Neural progenitor cell (in vitro differentiated cells): Measurements from ENCODE around the gene ANKRD35. TPM values are rescaled to one million over a fixed set of nuclear protein-coding genes. Genes with fewer than 3 reads are reported as not detected.

Experiments used
- DNase-seq: peaks from one replicate; pipeline ENCODE4 v3.0.0-alpha.2; 2016; ENCODE audit warnings: low spot score
- H2AFZ ChIP-seq: fragments of 200-600 bp; sonication (generic); replicated peaks from 2 replicates; pipeline ENCODE4 v1.6.1; 2016; ENCODE audit warnings: antibody characterized with exemption
- H3F3A ChIP-seq: fragments of 200-600 bp; sonication (generic); 2 replicates; pipeline ENCODE4 v1.6.1; 2016; ENCODE audit warnings: antibody characterized with exemption, low read depth
- H3K27ac ChIP-seq: fragments of 200-600 bp; sonication (generic); 2 replicates; pipeline ENCODE4 v1.5.1; 2016; ENCODE audit warnings: mild to moderate bottlenecking
- H3K27me3 ChIP-seq: fragments of 200-600 bp; sonication (generic); 2 replicates; pipeline ENCODE4 v1.6.1; 2016; ENCODE audit warnings: mild to moderate bottlenecking, moderate library complexity
- H3K36me3 ChIP-seq: fragments of 200-600 bp; sonication (generic); 2 replicates; pipeline ENCODE4 v1.5.1; 2016
- H3K4me1 ChIP-seq: fragments of 200-600 bp; sonication (generic); 2 replicates; pipeline ENCODE4 v1.6.1; 2016; ENCODE audit warnings: mixed run types
- H3K4me2 ChIP-seq: fragments of 200-600 bp; sonication (generic); 2 replicates; pipeline ENCODE4 v1.6.1; 2016
- H3K4me3 ChIP-seq: fragments of 200-600 bp; sonication (generic); 2 replicates; pipeline ENCODE4 v1.5.1; 2016
- H3K79me2 ChIP-seq: fragments of 200-600 bp; sonication (generic); 2 replicates; pipeline ENCODE4 v1.6.1; 2016; ENCODE audit warnings: low read depth
- H3K9ac ChIP-seq: fragments of 200-600 bp; sonication (generic); 2 replicates; pipeline ENCODE4 v1.6.1; 2016
- H3K9me3 ChIP-seq: fragments of 200-600 bp; sonication (generic); 2 replicates; pipeline ENCODE4 v1.5.1; 2016; ENCODE audit warnings: low read depth
- H4K20me1 ChIP-seq: fragments of 200-600 bp; sonication (generic); 2 replicates; pipeline ENCODE4 v1.6.1; 2016; ENCODE audit warnings: low read depth
- H3K27ac Mint-ChIP-seq: 3 replicates; pipeline ENCODE4 v1.8.0; 2021; ENCODE audit warnings: mixed read lengths
- H3K27me3 Mint-ChIP-seq: 2 replicates; pipeline ENCODE4 v1.8.0; 2022; ENCODE audit warnings: low read depth, mild to moderate bottlenecking, inconsistent platforms, moderate library complexity, mixed read lengths; ENCODE audit not compliant: insufficient read depth
- H3K36me3 Mint-ChIP-seq: 3 replicates; pipeline ENCODE4 v1.8.0; 2021; ENCODE audit warnings: mixed read lengths
- H3K4me1 Mint-ChIP-seq: 3 replicates; pipeline ENCODE4 v1.8.0; 2021; ENCODE audit warnings: mixed read lengths
- H3K4me3 Mint-ChIP-seq: 3 replicates; pipeline ENCODE4 v1.8.0; 2021; ENCODE audit warnings: mild to moderate bottlenecking, moderate library complexity, mixed read lengths
- H3K9me3 Mint-ChIP-seq: 3 replicates; pipeline ENCODE4 v1.8.0; 2020; ENCODE audit warnings: mixed read lengths
- EZH2 ChIP-seq: fragments of 200-600 bp; sonication (generic); IDR thresholded peaks from 2 replicates; pipeline ENCODE4 v1.6.1; 2017; ENCODE audit warnings: antibody characterized with exemption, mild to moderate bottlenecking, moderate library complexity
- EZH2phosphoT487 ChIP-seq: fragments of 200-600 bp; sonication (generic); IDR thresholded peaks from 2 replicates; pipeline ENCODE4 v1.6.1; 2017; ENCODE audit warnings: antibody characterized with exemption
- total RNA-seq: library from RNA; depleted of rRNA; stranded (reverse); fragments of >200 nt; gene quantifications from 2 replicates; pipeline ENCODE4 v1.2.3, GENCODE V29; 2015; ENCODE audit warnings: low replicate concordance
- TF ChIP-seq, protein P1 (sequence below): fragments of 200-600 bp; sonication (generic); IDR thresholded peaks from 2 replicates; pipeline ENCODE4 v1.5.1; 2017; ENCODE audit warnings: antibody characterized with exemption, mild to moderate bottlenecking

The ANKRD35 gene
- total RNA-seq, 1 donor from 2014 or later: 1.1 TPM

GRCh38 chr1:145886390-145886789 is 724 bp upstream of the ANKRD35 start:
- Mint-ChIP-seq H3K9me3 (no peaks in the 10 kb centered on the region), H3K4me3 (peak overlapping the region; percentile 86), H3K4me1 (peaks cover 16% of the 10 kb centered on the region), H3K27ac (no peak overlapping the region), H3K27me3 (peaks cover 22% of the 10 kb centered on the region), H3K36me3 (no peaks in the 10 kb centered on the region)
- TF ChIP-seq EZH2phosphoT487: no peak
- TF ChIP-seq, protein P1, sequence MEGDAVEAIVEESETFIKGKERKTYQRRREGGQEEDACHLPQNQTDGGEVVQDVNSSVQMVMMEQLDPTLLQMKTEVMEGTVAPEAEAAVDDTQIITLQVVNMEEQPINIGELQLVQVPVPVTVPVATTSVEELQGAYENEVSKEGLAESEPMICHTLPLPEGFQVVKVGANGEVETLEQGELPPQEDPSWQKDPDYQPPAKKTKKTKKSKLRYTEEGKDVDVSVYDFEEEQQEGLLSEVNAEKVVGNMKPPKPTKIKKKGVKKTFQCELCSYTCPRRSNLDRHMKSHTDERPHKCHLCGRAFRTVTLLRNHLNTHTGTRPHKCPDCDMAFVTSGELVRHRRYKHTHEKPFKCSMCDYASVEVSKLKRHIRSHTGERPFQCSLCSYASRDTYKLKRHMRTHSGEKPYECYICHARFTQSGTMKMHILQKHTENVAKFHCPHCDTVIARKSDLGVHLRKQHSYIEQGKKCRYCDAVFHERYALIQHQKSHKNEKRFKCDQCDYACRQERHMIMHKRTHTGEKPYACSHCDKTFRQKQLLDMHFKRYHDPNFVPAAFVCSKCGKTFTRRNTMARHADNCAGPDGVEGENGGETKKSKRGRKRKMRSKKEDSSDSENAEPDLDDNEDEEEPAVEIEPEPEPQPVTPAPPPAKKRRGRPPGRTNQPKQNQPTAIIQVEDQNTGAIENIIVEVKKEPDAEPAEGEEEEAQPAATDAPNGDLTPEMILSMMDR: no peak
- TF ChIP-seq EZH2: no peak
- H3K36me3 ChIP-seq: no peaks in the 10 kb centered on the region
- no peaks in the 10 kb centered on the region for H3K9me3 ChIP-seq
- no peak overlapping the region for H3K27ac ChIP-seq
- H3K4me1 ChIP-seq: no peaks in the 10 kb centered on the region
- peak overlapping the region; percentile 99 for H2AFZ ChIP-seq
- H3K27me3 ChIP-seq: peaks cover 54% of the 10 kb centered on the region
- H4K20me1 ChIP-seq: no peaks in the 10 kb centered on the region
- H3F3A ChIP-seq: no peaks in the 10 kb centered on the region
- no peak overlapping the region for H3K9ac ChIP-seq
- H3K4me2 ChIP-seq: peak overlapping the region; percentile 77
- H3K4me3 ChIP-seq: peak overlapping the region; percentile 85
- no peaks in the 10 kb centered on the region for H3K79me2 ChIP-seq
- DNase-seq: no peak

- Histone ChIP-seq H3K27ac (no peak overlapping the region), H4K20me1 (no peaks in the 10 kb centered on the region), H3K9ac (no peak overlapping the region), H3K9me3 (no peaks in the 10 kb centered on the region), H3K4me2 (no peak overlapping the region), H3K36me3 (no peaks in the 10 kb centered on the region), H3K4me1 (peaks cover 8% of the 10 kb centered on the region), H2AFZ (no peak overlapping the region), H3K79me2 (no peaks in the 10 kb centered on the region), H3F3A (peaks cover 6% of the 10 kb centered on the region), H3K4me3 (no peak overlapping the region), H3K27me3 (peaks cover 54% of the 10 kb centered on the region)
- TF ChIP-seq EZH2: no peak
- TF ChIP-seq, protein P1: no peak
- no peak for TF ChIP-seq EZH2phosphoT487
- Mint-ChIP-seq H3K27ac (no peak overlapping the region), H3K4me3 (peak overlapping the region; percentile 86), H3K9me3 (no peaks in the 10 kb centered on the region), H3K36me3 (no peaks in the 10 kb centered on the region), H3K4me1 (peaks cover 17% of the 10 kb centered on the region), H3K27me3 (peaks cover 22% of the 10 kb centered on the region)
- DNase-seq: no peak
Measured at GRCh38 chr1:145884675-145885074, 991 bp downstream of the ANKRD35 start.

DNA sequence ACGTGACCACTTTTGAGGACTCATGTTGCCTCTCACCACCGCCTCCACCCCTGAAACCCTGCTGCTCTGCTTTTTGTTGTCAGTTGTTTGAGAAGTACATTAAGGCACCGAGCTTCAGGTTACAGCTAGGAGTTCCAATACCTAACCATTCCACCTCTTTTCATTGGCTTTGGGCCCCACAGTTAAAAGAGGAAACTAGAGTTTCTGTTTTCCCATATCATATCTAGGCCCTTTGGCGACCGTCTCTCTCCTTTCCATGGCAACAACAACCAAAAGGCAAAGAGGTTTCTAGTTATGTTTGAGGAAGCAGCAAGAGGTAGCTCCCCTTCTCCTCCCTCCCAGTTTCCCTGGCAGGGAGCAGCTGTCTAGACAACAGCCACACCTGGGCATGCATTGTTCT is 5.9 kb downstream of the ANKRD35 start:
- Mint-ChIP-seq H3K9me3 (no peaks in the 10 kb centered on the region), H3K4me1 (peaks cover 10% of the 10 kb centered on the region), H3K27ac (no peak overlapping the region), H3K27me3 (peaks cover 26% of the 10 kb centered on the region), H3K36me3 (no peaks in the 10 kb centered on the region), H3K4me3 (no peak overlapping the region)
- TF ChIP-seq EZH2phosphoT487 (no peak), EZH2 (peak; percentile 30)
- TF ChIP-seq, protein P1: no peak
- Histone ChIP-seq H3K79me2 (no peaks in the 10 kb centered on the region), H3K9ac (no peak overlapping the region), H3K4me3 (no peak overlapping the region), H3K36me3 (no peaks in the 10 kb centered on the region), H3K4me1 (peaks cover 22% of the 10 kb centered on the region), H3K27ac (no peak overlapping the region), H3K9me3 (no peaks in the 10 kb centered on the region), H3K27me3 (peaks cover 25% of the 10 kb centered on the region), H3K4me2 (peak overlapping the region; percentile 51), H2AFZ (peak overlapping the region; percentile 15), H4K20me1 (no peaks in the 10 kb centered on the region), H3F3A (peaks cover 8% of the 10 kb centered on the region)
- DNase-seq: no peak
